Pancreas (tissue), 8 donors: Measurements from ENCODE around the gene NPTX1. TPM values are rescaled to one million over a fixed set of nuclear protein-coding genes. Genes with fewer than 3 reads are reported as not detected.

Experiments
- microRNA-seq, 2 donors: library from miRNA; unstranded; fragments of <30 nt; microRNA quantifications; one replicate each; pipeline versions ENCODE4 to v1.1.0, GENCODE V29; 2019 to 2020
- polyA plus RNA-seq, 2 donors: library from polyadenylated mRNA; stranded (reverse); fragments of 200-250 nt; gene quantifications; one replicate each; pipeline ENCODE4 v1.2.3, GENCODE V29; 2013
- total RNA-seq, 6 donors: library from RNA; stranded (reverse); fragmentation: NEBNext Ultra II Directional in 4 of 6; extraction: Animal tissue kit (Norgen Biotek cat#: 25700) in 4 of 6; gene quantifications; one replicate each; pipeline versions ENCODE4 v1.2.1 to v1.2.4, GENCODE V29; 2021 to 2023
- donor health status: healthy with polysubstance abuse.
- donor health status: DM: no; HTN: no; CAD: no; lungs with moderate emphysema.
- donor health status: DM: no; HTN: no; CAD: no.
- donor health status: Bipolar disorder and iron deficiency.
- donor health status: DM: yes; HTN: yes; CAD: no.
- donor health status: DM: no; HTN: no; CAD: no.
- donor health status: DM: no; HTN: no; CAD: no.
- donor health status: DM: yes; HTN: yes; CAD: no.

The NPTX1 gene
- total and polyA plus RNA-seq, 8 donors: 0.04 to 1.1 (median 0.19) TPM; not detected in 1

Small RNA genes within 50 kb of the gene (microRNA-seq; reads per million reads assigned to microRNA genes)
- 0 reads per million in 2 donors for gene MIR4730

Other genes with a start within 250 kb of the NPTX1 start
- 10 to 100 TPM; 21.9 to 94.7 (median 37.8) TPM for gene RNF213, start 215.8 kb downstream of the NPTX1 start, total RNA-seq
- 10 to 100 TPM; 27.3 to 69.1 TPM for gene RNF213, start 215.8 kb downstream of the NPTX1 start, polyA plus RNA-seq
- gene ENDOV, start 61.4 kb downstream of the NPTX1 start, total RNA-seq: 10 to 100 TPM in 4 of 6 donors, 1 to 10 TPM in 2; 8.7 to 15.9 (median 11.6) TPM
- 10 to 100 TPM; 16.0 to 20.4 TPM for gene ENDOV, start 61.4 kb downstream of the NPTX1 start, polyA plus RNA-seq
- gene RPTOR, start 68.2 kb upstream of the NPTX1 start, total RNA-seq: 10 to 100 TPM; 10.1 to 18.9 (median 13.2) TPM
- 10 to 100 TPM in 1 of 2 donors, 1 to 10 TPM in 1; 5.0 to 16.3 TPM for gene RPTOR, start 68.2 kb upstream of the NPTX1 start, polyA plus RNA-seq